Measurements from ENCODE around the gene TNNC1.

Gene TNNC1

DNA sequence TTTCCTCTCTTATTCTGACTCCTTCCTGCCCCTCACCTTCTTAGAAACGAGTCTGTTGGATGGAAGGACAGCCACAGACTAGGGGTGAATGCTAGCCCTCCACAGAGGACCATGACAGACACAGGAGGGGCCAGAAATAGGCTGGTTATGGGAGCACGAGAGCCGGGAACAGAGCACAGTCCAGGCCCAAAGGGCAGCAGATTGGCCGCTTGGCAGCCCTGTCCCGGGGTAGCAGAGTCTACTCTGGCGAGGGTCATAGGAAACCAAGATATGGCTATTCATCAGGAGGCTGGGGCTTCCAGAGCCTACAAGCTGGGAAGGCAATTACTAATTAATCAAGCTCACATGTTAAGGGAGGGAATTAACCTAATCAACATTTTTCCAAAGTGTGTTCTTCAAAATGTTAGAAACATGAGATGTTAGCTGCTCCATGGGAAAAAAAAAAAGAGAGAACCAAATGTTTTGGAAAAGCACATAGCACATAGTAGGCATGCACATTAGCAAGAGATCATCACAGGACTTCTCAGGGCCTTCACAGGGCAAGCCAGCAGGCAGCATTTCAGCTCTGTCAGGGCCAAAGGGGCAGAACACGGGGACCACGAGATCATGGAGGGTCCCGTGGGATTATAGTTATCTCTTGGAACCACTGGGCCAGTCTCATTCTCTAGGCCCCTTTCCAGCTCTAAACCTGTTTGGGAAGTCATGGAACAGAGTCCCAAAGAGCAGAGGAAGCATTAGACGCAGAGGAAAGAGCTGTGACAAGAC lies 22.2 kb downstream of the TNNC1 start:
- ChIA-PET POLR2A (ENCODE audit: low non-redundant PET) (no interaction called here), CTCF (interaction anchor here (0.7 kb wide), 1 partner anchor 15 kb away, joined by 3 read pairs; no protein-coding TSS in a partner anchor)
- no peak for DNase-seq (ENCODE audit: low spot score)
- no peak for TF ChIP-seq CTCF (conservative IDR thresholded peaks at IDR 0.05; ENCODE audit: low read depth)
- no peak overlapping the region for H3K27ac ChIP-seq

DNA sequence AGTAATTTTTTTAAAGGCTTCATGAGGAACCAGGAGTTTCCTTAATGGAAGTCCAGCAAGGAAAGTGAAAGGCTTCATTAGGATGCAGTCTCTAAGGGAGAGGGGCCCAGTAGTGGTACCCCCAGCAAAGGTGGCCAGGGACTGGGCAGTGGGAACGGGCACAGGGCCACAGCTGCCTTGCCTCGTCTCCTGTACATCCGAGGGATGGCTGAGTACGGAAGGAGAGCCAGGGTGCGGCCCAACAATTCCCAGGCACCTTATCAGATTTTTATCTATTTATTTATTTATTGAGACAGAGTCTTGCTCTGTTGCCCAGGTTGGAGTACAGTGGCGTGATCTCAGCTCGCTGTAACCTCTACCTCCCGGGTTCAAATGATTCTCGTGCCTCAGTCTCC lies 23.4 kb downstream of the TNNC1 start:
- CTCF ChIA-PET: interaction anchor here (0.7 kb wide), 1 partner anchor 18 kb away, joined by 3 read pairs; no protein-coding TSS in a partner anchor
- POLR2A ChIA-PET (ENCODE audit: low non-redundant PET): no interaction called here
- no peak for TF ChIP-seq CTCF (conservative IDR thresholded peaks at IDR 0.05; ENCODE audit: low read depth)
- no peak overlapping the region for H3K27ac ChIP-seq
- DNase-seq (ENCODE audit: low spot score): no peak

- no peak overlapping the region for H3K27ac ChIP-seq
- no peak for TF ChIP-seq CTCF (conservative IDR thresholded peaks at IDR 0.05; ENCODE audit: low read depth)
- CTCF ChIA-PET: interaction anchor here (0.6 to 2.2 kb wide), 2 partner anchors 16 to 294 kb away, joined by 5 to 8 read pairs; no protein-coding TSS in a partner anchor
- POLR2A ChIA-PET (ENCODE audit: low non-redundant PET): no interaction called here
- DNase-seq (ENCODE audit: low spot score): no peak
Observed at GRCh38 chr3:52429779-52430415, 23.9 kb downstream of the TNNC1 start.

GRCh38 chr3:52429031-52429430 lies 24.8 kb downstream of the TNNC1 start:
- H3K27ac ChIP-seq: no peak overlapping the region
- DNase-seq (ENCODE audit: low spot score): no peak
- POLR2A ChIA-PET (ENCODE audit: low non-redundant PET): no interaction called here
- CTCF ChIA-PET: interaction anchor here (0.6 to 2.2 kb wide), 3 partner anchors 17 to 293 kb away, joined by 3 to 8 read pairs (median 5); no protein-coding TSS in a partner anchor
- TF ChIP-seq CTCF (conservative IDR thresholded peaks at IDR 0.05; ENCODE audit: low read depth): no peak

DNA sequence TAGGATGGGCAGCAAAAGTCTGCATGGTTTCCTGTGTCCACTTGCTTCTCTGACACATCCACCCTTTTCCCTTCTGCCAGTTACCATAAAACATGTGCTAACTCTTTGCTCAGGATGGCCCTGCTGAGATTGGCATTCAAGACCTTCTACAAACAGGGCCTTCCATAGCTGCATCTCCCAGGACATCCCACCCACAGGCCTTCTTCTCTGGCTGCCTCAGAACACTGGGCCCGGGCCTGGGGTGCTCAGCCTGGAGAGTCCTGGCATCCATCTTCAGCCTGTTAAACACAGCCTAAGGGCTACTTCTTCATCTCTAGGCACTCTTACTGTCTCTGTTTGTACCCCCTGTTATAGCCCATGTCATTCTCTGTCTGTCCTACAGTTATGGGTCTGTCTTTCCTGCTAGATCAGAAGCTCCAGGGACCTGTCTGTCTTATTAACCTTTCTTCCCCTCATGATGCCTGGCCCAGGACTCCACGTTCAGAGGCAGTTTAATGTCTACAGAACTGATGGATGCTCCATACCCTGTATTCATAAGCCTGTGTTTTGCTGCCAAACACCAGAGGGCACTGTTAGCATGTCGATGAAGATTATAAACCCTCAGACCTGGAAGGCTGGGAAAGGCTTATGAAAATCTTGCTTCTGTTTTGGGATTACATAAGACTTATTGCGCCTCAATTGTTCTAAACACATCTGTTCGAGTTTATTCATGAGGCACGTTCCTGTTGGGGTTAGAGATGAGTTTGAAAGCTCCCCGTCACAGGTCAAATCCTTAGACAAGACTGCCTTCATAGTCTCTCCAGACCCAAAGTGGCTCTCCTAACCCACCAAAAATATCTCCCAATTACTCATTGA lies 25.5 kb downstream of the TNNC1 start:
- CTCF ChIA-PET: interaction anchor here (0.6 to 2.2 kb wide), 6 partner anchors 16 to 1338 kb away, joined by 3 to 8 read pairs (median 3); no protein-coding TSS in a partner anchor
- peak; percentile 38 for DNase-seq (ENCODE audit: low spot score)
- POLR2A ChIA-PET (ENCODE audit: low non-redundant PET): no interaction called here
- TF ChIP-seq CTCF (conservative IDR thresholded peaks at IDR 0.05; ENCODE audit: low read depth): peak; percentile 79
- H3K27ac ChIP-seq: no peak overlapping the region

GRCh38 chr3:52423173-52423572 lies 30.7 kb downstream of the TNNC1 start:
- POLR2A ChIA-PET (ENCODE audit: low non-redundant PET): no interaction called here
- TF ChIP-seq CTCF (conservative IDR thresholded peaks at IDR 0.05; ENCODE audit: low read depth): no peak
- CTCF ChIA-PET: no interaction called here
- no peak for DNase-seq (ENCODE audit: low spot score)
- no peak overlapping the region for H3K27ac ChIP-seq
